22Rv1 (cell line): ENCODE data around the gene MED29.

Experiments used
- CTCF ChIP-seq: fragments of 450-650 bp; IDR thresholded peaks from 2 replicates; pipeline ENCODE4 v1.5.1; 2017; ENCODE audit warnings: mild to moderate bottlenecking
- ZFX ChIP-seq: fragments of 450-650 bp; IDR thresholded peaks from 2 replicates; pipeline ENCODE4 v1.6.1; 2017; ENCODE audit warnings: antibody characterized with exemption, borderline replicate concordance

GRCh38 chr19:39412100-39412866 lies 21.1 kb downstream of the MED29 start, which contains the start of gene PLEKHG2:
- TF ChIP-seq CTCF: peak; percentile 71; the same call in 1 of the 2 replicates
- no peak for TF ChIP-seq ZFX
